IMR-90 (cell line): ENCODE results near the gene FAM83C.

ENCODE experiments used
- CEBPB ChIP-seq: IDR thresholded peaks from 2 replicates; pipeline ENCODE4 v1.6.1; 2012; ENCODE audit warnings: low read depth, low read length, improper control_type of control experiment
- CHD1 ChIP-seq: IDR thresholded peaks from 2 replicates; pipeline ENCODE4 v1.6.1; 2012; ENCODE audit warnings: low read depth, low read length, improper control_type of control experiment
- FOS ChIP-seq: fragments of 150-350 bp; IDR thresholded peaks from 2 replicates; pipeline ENCODE4 v1.6.1; 2016; ENCODE audit warnings: low read depth, low read length
- MAFK ChIP-seq: IDR thresholded peaks from 2 replicates; pipeline ENCODE4 v1.6.1; 2012; ENCODE audit warnings: low read depth, low read length, improper control_type of control experiment
- POLR2A ChIP-seq: IDR thresholded peaks from 2 replicates; pipeline ENCODE4 v1.6.1; 2012; ENCODE audit warnings: mild to moderate bottlenecking, low read depth, low read length
- RAD21 ChIP-seq: IDR thresholded peaks from 2 replicates; pipeline ENCODE4 v1.6.1; 2012; ENCODE audit warnings: low read length, improper control_type of control experiment
- RFX5 ChIP-seq: IDR thresholded peaks from 2 replicates; pipeline ENCODE4 v1.8.0; 2012; ENCODE audit warnings: low read depth, mild to moderate bottlenecking, low read length, moderate library complexity
- SMC3 ChIP-seq: fragments of 150-350 bp; IDR thresholded peaks from 2 replicates; pipeline ENCODE4 v1.6.1; 2016; ENCODE audit warnings: low read depth, mild to moderate bottlenecking, antibody characterized with exemption, low read length, moderate library complexity
- TF ChIP-seq, protein P1 (sequence below): conservative IDR thresholded peaks from 2 replicates; pipeline ENCODE4 v1.5.1; 2012; ENCODE audit warnings: mild to moderate bottlenecking, low read depth, low read length, improper control_type of control experiment

DNA sequence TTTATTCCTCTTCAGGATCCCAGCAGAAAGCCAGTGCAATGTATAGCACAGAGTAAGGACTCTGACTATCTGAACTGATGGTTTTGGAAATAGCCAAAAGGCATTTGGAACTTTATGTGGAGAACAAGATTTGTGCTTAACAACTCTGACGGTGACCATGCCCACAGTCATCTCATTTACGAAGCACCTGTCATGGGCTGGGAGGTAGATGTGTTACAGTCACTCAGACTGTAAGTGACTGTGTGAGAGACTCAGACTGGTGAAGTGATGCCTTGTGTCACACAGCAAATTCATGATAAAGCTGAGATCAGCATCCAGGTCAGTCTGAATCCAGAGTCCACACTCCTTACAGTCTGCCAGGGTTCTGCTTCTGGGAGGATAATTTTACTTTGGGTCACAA, 23.9 kb upstream of the FAM83C start:
- TF ChIP-seq, protein P1, sequence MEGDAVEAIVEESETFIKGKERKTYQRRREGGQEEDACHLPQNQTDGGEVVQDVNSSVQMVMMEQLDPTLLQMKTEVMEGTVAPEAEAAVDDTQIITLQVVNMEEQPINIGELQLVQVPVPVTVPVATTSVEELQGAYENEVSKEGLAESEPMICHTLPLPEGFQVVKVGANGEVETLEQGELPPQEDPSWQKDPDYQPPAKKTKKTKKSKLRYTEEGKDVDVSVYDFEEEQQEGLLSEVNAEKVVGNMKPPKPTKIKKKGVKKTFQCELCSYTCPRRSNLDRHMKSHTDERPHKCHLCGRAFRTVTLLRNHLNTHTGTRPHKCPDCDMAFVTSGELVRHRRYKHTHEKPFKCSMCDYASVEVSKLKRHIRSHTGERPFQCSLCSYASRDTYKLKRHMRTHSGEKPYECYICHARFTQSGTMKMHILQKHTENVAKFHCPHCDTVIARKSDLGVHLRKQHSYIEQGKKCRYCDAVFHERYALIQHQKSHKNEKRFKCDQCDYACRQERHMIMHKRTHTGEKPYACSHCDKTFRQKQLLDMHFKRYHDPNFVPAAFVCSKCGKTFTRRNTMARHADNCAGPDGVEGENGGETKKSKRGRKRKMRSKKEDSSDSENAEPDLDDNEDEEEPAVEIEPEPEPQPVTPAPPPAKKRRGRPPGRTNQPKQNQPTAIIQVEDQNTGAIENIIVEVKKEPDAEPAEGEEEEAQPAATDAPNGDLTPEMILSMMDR, result no peak
- TF ChIP-seq CHD1 (no peak), POLR2A (no peak), CEBPB (no peak), SMC3 (no peak), FOS (no peak), MAFK (no peak), RAD21 (no peak), RFX5 (no peak)
